Uterus (tissue), 2 donors: ENCODE data around the gene NUPR1.

Experiments used
- POLR2A ChIP-seq, 2 donors: fragments of 450-650 bp; IDR thresholded peaks; one replicate each; pipeline ENCODE4 v1.6.1; 2016; ENCODE audit warnings: antibody characterized with exemption in 2 of 2, mild to moderate bottlenecking in 1 of 2, moderate library complexity in 1 of 2
- TF ChIP-seq, protein P1 (sequence below), 4 experiments: fragments of 200-600 bp in 2 of 4; fragments of 450-650 bp in 2 of 4; sonication (generic) in 2 of 4; IDR thresholded peaks; one replicate each; pipeline ENCODE4 v1.5.1; 2016 to 2019; ENCODE audit warnings: antibody characterized with exemption in 4 of 4, mild to moderate bottlenecking in 2 of 4, moderate library complexity in 1 of 4

DNA sequence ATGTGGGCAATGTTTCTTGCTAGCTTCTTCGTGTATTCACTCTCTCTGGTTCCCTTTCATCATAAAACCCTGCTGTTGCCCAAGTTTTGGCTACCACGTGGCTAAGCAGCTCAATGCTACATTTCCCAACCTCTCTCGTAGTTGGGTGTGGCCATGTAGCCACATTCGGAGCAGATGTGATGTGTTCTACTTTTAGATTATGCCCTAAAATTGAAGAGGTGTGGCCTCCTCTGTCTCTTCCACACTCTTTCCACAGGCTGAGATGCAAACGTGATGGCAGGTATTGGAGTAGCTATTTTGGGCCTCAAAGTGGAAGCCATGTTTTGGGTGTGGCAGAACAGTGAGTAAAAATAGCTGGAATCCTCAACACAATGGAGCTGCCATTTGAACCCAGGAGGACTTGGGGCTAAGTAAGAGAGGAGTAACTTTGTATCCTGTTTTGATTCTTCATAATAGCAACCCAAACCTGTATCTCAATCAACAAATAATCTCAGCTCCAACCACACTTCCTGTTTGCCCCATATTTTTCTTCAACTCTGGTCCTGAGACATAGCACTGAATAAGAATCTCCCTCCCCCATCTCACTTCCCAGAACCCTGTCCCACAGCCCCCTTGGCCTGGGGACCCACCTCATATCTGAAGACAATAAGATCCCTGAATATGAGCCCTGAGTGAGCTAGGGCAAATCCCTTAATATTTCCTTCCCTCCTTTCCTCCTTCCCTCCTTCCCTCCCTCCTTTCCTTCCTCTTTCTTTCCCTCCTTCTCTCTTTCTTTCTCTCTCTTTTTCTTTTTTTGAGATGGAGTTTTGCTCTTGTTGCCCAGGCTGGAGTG, 4.0 kb downstream of the NUPR1 start:
- TF ChIP-seq, protein P1, sequence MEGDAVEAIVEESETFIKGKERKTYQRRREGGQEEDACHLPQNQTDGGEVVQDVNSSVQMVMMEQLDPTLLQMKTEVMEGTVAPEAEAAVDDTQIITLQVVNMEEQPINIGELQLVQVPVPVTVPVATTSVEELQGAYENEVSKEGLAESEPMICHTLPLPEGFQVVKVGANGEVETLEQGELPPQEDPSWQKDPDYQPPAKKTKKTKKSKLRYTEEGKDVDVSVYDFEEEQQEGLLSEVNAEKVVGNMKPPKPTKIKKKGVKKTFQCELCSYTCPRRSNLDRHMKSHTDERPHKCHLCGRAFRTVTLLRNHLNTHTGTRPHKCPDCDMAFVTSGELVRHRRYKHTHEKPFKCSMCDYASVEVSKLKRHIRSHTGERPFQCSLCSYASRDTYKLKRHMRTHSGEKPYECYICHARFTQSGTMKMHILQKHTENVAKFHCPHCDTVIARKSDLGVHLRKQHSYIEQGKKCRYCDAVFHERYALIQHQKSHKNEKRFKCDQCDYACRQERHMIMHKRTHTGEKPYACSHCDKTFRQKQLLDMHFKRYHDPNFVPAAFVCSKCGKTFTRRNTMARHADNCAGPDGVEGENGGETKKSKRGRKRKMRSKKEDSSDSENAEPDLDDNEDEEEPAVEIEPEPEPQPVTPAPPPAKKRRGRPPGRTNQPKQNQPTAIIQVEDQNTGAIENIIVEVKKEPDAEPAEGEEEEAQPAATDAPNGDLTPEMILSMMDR (IDR thresholded peaks at IDR 0.05), result no peak
- no peak for TF ChIP-seq POLR2A (IDR thresholded peaks at IDR 0.05)
